ENCODE measurements around the gene FLNC.

FLNC gene

GRCh38 chr7:128888039-128888755 lies 58.0 kb downstream of the FLNC start:
- CTCF ChIA-PET, result no interaction called here
- DNase-seq (ENCODE audit: extremely low spot score), result no peak
- POLR2A ChIA-PET, result no interaction called here
- TF ChIP-seq CTCF (IDR thresholded peaks at IDR 0.05; ENCODE audit: control extremely low read depth, extremely low read depth, low read depth, missing control alignments), result no peak

- TF ChIP-seq CTCF (IDR thresholded peaks at IDR 0.05; ENCODE audit: control extremely low read depth, extremely low read depth, low read depth, missing control alignments), result no peak
- ChIA-PET CTCF (no interaction called here), POLR2A (no interaction called here)
- DNase-seq (ENCODE audit: extremely low spot score), result no peak
These were observed 58.5 kb downstream of the FLNC start for GRCh38 chr7:128888756-128889095.

GRCh38 chr7:128889121-128889520 lies 58.9 kb downstream of the FLNC start:
- ChIA-PET CTCF (no interaction called here), POLR2A (no interaction called here)
- TF ChIP-seq CTCF (IDR thresholded peaks at IDR 0.05; ENCODE audit: control extremely low read depth, extremely low read depth, low read depth, missing control alignments), result no peak
- DNase-seq (ENCODE audit: extremely low spot score), result no peak

- TF ChIP-seq CTCF (IDR thresholded peaks at IDR 0.05; ENCODE audit: control extremely low read depth, extremely low read depth, low read depth, missing control alignments), result no peak
- ChIA-PET POLR2A (no interaction called here), CTCF (interaction anchor here (1.0 kb wide), 1 partner anchor 26 kb away, joined by 3 read pairs; no protein-coding TSS in a partner anchor)
- no peak for DNase-seq (ENCODE audit: extremely low spot score)
These were observed 60.3 kb downstream of the FLNC start for GRCh38 chr7:128890306-128891109.

- ChIA-PET CTCF (interaction anchor here (2.2 kb wide), 1 partner anchor 8 kb away, joined by 11 read pairs; no protein-coding TSS in a partner anchor), POLR2A (no interaction called here)
- DNase-seq (ENCODE audit: extremely low spot score), result no peak
- no peak for TF ChIP-seq CTCF (IDR thresholded peaks at IDR 0.05; ENCODE audit: control extremely low read depth, extremely low read depth, low read depth, missing control alignments)
These were observed 61.1 kb downstream of the FLNC start for GRCh38 chr7:128891110-128891941.

- ChIA-PET CTCF (interaction anchor here (2.2 kb wide), 1 partner anchor 8 kb away, joined by 11 read pairs; no protein-coding TSS in a partner anchor), POLR2A (no interaction called here)
- no peak for TF ChIP-seq CTCF (IDR thresholded peaks at IDR 0.05; ENCODE audit: control extremely low read depth, extremely low read depth, low read depth, missing control alignments)
- no peak for DNase-seq (ENCODE audit: extremely low spot score)
These were observed 61.7 kb downstream of the FLNC start for GRCh38 chr7:128891942-128892269.

Measured in GM10248 (cell line).